ENCODE data around the gene SCGB2B2. TPM values are rescaled to one million over a fixed set of nuclear protein-coding genes. Genes with fewer than 3 reads are reported as not detected.

The SCGB2B2 gene
- total and polyA plus RNA-seq, 4 donors: 0.21 to 1.1 (median 0.69) TPM

DNA sequence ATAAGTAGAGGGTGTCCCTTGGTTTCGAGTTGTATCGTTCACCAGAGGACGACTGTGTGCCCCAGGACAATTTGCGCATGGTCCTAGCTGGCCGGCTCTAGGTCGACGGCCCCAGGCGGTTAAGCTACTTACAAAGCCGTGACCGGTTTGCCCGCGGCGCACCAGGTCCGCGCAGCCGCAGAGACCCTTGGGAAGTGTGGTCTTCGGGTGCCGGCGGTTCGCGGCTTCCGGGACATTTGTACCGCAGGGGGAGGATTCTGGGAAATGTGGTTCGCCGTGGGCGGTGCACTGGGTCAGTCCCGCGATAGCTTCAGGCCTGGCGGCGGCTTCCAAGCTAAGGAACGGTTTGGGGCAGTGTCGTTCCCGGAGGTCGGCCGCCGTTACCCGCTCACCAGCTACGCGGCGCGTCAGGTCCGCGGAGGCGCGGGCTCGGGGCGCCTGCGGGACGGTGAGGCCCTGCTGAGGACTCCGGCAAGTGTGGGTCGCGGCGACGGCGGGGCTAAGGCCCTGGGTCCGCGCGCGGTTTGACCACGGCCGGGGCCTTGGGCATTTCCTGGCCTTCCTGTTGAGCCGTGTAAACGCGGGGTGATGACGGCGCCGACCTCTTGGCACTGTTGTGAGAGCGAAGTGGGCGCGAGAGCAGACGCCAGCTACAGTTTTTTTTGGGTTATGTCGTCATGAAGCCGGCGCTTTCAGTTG, 576 bp upstream of the SCGB2B2 start, which contains the start of gene ZNF302:
TSS of gene ZNF302 (plus strand) at position 293 of the 699 bp plus-strand sequence. CDS start 1,127 bp downstream, outside the sequence.
- 0% methylated on average over 72 to 74 of the region's 74 CpGs for WGBS, 2 donors
- TF ChIP-seq CTCF (IDR thresholded peaks at IDR 0.05; ENCODE audit: control extremely low read depth, extremely low read depth): no peak
- Histone ChIP-seq H3K9ac (ENCODE audit: insufficient read depth in 1 of 2, low read length in 2 of 2) (peak within 1 kb of the TSS; percentile 93 to 98), H3K4me3 (peak within 1 kb of the TSS; percentile 95), H3K27ac (ENCODE audit: low read depth in 1 of 2, low read length in 1 of 2) (peak within 1 kb of the TSS; percentile 98 to 100), H3K9me3 (ENCODE audit: control insufficient read depth in 4 of 4, insufficient read depth in 3 of 4, low read length in 3 of 4) (peaks cover 0 to 11% (median 8%) of the 10 kb centered on the region in 4 donors), H3K36me3 (ENCODE audit: control insufficient read depth in 4 of 4, insufficient read depth in 4 of 4, low read length in 4 of 4) (peaks cover 7 to 38% (median 22%) of the 10 kb centered on the region in 4 donors), H3K27me3 (ENCODE audit: control insufficient read depth in 3 of 3, insufficient read depth in 3 of 3, low read length in 2 of 3) (no peaks in the 10 kb centered on the region), H3K4me1 (ENCODE audit: control insufficient read depth in 5 of 5, insufficient read depth in 5 of 5, low read length in 5 of 5) (peaks cover 0 to 15% (median 7%) of the 10 kb centered on the region in 5 donors)
- DNase-seq (peak; percentile 98 to 99 (median 99)), ATAC-seq (ENCODE audit: insufficient read depth, low FRiP score) (peak; percentile 97)

DNA sequence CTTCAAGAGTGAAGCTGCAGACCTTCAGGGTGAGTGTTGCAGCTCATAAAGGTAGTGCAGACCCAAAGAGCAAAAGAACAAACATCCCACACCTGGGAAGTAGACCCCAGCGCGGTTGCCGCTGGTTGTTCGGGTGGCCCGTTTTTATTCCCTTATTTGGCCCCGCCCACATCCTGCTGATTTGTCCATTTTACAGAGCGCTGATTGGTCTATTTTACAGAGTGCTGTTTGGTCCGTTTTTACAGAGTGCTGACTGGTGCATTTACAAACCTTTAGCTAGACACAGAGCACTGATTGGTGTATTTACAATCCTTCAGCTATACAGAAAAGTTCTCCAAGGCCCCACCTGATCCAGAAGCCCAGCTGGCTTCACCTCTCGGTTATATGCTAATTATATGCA, 1.0 kb downstream of the SCGB2B2 start:
- H3K4me3 ChIP-seq: no peak overlapping the region
- no peak overlapping the region for H3K27ac ChIP-seq (ENCODE audit: low read depth in 1 of 2, low read length in 1 of 2)
- H3K4me1 ChIP-seq (ENCODE audit: control insufficient read depth in 5 of 5, insufficient read depth in 5 of 5, low read length in 5 of 5): peaks cover 0 to 15% (median 7%) of the 10 kb centered on the region in 5 donors
- WGBS, 2 donors: 95 to 96% methylated on average over 9 of the region's 9 CpGs
- ATAC-seq (ENCODE audit: insufficient read depth, low FRiP score): no peak
- TF ChIP-seq CTCF (IDR thresholded peaks at IDR 0.05; ENCODE audit: control extremely low read depth, extremely low read depth): no peak
- peaks cover 0 to 24% (median 15%) of the 10 kb centered on the region in 4 donors for H3K36me3 ChIP-seq (ENCODE audit: control insufficient read depth in 4 of 4, insufficient read depth in 4 of 4, low read length in 4 of 4)
- DNase-seq: no peak
- peaks cover 0 to 6% (median 5%) of the 10 kb centered on the region in 4 donors for H3K9me3 ChIP-seq (ENCODE audit: control insufficient read depth in 4 of 4, insufficient read depth in 3 of 4, low read length in 3 of 4)
- H3K9ac ChIP-seq (ENCODE audit: insufficient read depth in 1 of 2, low read length in 2 of 2): no peak overlapping the region
- no peaks in the 10 kb centered on the region for H3K27me3 ChIP-seq (ENCODE audit: control insufficient read depth in 3 of 3, insufficient read depth in 3 of 3, low read length in 2 of 3)

DNA sequence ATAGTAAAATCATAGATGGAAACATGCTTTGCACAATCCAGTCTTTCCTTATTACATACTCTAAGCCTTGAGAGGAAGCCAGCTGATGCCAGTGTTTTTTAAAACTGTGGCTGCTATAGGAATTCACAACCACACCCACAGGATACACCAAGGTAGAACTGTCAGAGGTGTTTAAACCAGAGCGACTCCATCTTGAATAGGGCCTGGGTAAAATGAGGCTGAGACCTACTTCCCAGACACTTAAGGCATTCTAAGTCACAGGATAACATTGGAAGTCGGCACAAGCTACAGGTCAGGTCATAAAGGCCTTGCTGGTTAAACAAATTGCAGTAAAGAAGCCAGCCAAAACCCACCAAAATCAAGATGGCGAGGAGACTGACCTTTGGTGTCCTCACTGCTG, 1.7 kb downstream of the SCGB2B2 start:
- H3K4me3 ChIP-seq: no peak overlapping the region
- no peak for TF ChIP-seq CTCF (IDR thresholded peaks at IDR 0.05; ENCODE audit: control extremely low read depth, extremely low read depth)
- peaks cover 0 to 15% (median 7%) of the 10 kb centered on the region in 5 donors for H3K4me1 ChIP-seq (ENCODE audit: control insufficient read depth in 5 of 5, insufficient read depth in 5 of 5, low read length in 5 of 5)
- WGBS, 2 donors: 97 to 99% methylated on average over 3 of the region's 3 CpGs
- H3K36me3 ChIP-seq (ENCODE audit: control insufficient read depth in 4 of 4, insufficient read depth in 4 of 4, low read length in 4 of 4): peaks cover 0 to 18% (median 12%) of the 10 kb centered on the region in 4 donors
- no peaks in the 10 kb centered on the region for H3K27me3 ChIP-seq (ENCODE audit: control insufficient read depth in 3 of 3, insufficient read depth in 3 of 3, low read length in 2 of 3)
- DNase-seq: no peak
- H3K9me3 ChIP-seq (ENCODE audit: control insufficient read depth in 4 of 4, insufficient read depth in 3 of 4, low read length in 3 of 4): peaks cover 0 to 6% (median 5%) of the 10 kb centered on the region in 4 donors
- no peak overlapping the region for H3K27ac ChIP-seq (ENCODE audit: low read depth in 1 of 2, low read length in 1 of 2)
- H3K9ac ChIP-seq (ENCODE audit: insufficient read depth in 1 of 2, low read length in 2 of 2): no peak overlapping the region
- no peak for ATAC-seq (ENCODE audit: insufficient read depth, low FRiP score)
